HG02610 (cell line): Measurements from ENCODE around the gene GPR22.

Source experiments
- ATAC-seq: cut with Tn5 transposase; IDR thresholded peaks from one replicate; pipeline ENCODE4 v1.9.1; 2021; ENCODE audit warnings: mild to moderate bottlenecking, moderate library complexity; ENCODE audit not compliant: unreplicated experiment

GPR22 gene

GRCh38 chr7:107474104-107474521 lies 4.3 kb downstream of the GPR22 start:
- no peak for ATAC-seq

- ATAC-seq: no peak
Observed at GRCh38 chr7:107479303-107479702, 9.4 kb downstream of the GPR22 start.

DNA sequence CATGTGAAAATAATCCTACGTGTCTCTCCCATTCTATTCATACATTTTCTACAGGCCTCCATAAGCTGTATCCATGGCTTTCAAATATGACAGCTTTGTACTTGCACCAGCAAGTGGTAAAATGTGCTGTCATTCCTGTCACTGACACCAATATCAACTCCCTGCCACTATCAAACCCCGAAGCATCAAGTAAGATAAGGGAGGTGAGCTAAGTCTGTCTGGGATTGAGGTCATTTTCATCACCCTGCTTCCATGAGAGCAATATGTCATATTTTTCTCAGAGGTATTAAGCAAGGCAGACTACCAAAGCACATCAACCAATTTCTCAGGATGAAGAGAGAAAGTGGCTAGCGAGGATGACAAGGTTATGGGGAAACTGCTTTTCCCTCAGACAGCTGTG lies 11.1 kb downstream of the GPR22 start:
- ATAC-seq: no peak

DNA sequence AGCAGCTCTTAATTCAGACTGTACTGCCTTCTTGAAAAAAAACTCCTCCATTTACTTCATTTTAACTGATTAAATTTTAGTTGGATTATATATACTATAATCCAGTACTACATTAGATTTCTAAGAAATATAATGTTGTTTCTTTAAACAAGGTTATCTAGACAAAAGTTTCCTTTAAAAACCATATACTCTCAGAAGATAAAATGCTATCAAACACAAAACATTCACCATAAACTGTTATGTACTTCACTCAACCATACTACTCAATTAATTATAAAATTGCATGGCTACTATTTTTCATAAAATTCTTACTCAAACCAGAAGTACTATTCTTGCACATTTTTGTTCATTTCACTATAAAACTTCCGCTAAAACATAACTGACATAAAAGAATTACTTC lies 12.7 kb downstream of the GPR22 start:
- no peak for ATAC-seq

- ATAC-seq: no peak
Observed at GRCh38 chr7:107486041-107486440, 16.2 kb downstream of the GPR22 start.

GRCh38 chr7:107492875-107493274 lies 23.0 kb downstream of the GPR22 start:
- ATAC-seq: no peak

DNA sequence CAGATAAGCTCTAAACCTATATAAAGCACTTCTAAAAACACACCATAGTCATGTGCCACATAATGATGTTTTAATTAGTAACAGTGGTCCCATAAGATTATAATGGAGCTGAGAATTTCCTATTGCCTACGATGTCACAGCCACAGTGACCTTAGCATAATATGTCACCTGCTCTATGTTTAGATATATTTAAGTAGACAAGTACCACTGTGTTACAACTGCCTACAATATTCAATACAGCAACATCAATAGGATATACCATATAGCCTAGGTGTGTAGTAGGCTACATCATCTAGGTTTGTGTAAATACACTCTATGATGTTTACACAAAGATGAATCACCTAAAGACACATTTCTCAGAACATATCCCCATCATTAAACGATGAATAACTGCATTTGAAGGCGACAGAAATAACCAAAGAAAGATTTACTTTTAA lies 24.5 kb downstream of the GPR22 start:
- ATAC-seq: no peak

- ATAC-seq: no peak
Observed at GRCh38 chr7:107494884-107495283, 25.0 kb downstream of the GPR22 start.

DNA sequence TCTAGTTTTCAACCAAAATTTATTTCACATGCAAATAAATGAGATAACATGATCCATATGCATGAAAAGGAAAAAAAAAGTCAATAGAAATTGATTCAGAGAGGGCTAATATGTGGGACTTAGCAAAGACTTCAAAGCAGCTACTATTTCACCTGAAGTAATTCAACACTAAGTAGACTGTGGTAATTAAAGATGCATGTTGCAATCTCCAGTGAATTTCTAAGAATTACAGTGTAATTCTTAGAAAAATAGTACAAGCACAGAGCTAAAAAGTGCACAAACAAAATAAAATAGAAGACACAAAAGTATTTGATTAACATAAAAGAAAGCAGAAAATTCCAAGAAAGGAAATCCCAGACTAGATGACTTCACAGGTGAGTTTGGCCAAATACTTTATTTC lies 25.7 kb downstream of the GPR22 start:
- ATAC-seq: no peak

DNA sequence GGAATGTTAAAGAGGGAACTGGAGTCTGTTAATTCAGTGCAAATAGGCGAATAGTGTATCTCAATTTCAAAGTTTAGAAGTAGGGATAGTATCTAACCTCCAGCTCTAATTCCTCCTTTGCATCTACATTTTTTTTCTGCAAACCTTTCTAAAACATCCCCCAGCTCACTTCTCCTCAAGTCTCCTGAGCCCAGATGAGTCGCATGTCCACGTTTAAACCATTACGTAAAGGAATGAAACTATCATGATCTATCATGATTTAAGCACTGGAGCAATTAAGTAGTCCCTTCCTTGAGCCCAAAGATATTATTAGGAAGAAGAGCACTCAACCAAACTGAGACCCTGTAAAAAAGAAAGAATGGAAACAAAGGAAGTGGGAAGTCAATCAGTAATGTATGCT lies 29.9 kb downstream of the GPR22 start:
- no peak for ATAC-seq

- ATAC-seq: no peak
Observed at GRCh38 chr7:107501593-107501992, 31.7 kb downstream of the GPR22 start.

- no peak for ATAC-seq
Observed at GRCh38 chr7:107502154-107502553, 32.3 kb downstream of the GPR22 start.

DNA sequence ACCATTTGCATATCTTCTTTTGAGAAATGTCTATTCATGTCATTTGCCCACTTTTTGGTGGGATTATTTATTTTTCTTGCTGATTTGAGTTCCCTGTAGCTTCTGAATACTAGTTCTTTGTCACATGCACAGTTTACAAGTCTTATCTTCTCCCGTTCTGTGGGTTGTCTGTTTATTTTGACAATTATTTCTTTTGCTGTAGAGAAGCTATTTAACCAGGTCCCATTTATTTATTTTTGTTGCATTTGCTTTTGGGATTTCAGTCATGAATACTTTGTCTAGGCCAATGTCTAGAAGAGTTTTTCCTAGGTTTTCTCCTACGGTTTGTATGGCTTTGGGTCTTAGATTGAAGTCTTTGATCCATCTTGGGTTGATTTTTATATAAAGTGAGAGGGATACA lies 32.9 kb downstream of the GPR22 start:
- ATAC-seq: no peak

DNA sequence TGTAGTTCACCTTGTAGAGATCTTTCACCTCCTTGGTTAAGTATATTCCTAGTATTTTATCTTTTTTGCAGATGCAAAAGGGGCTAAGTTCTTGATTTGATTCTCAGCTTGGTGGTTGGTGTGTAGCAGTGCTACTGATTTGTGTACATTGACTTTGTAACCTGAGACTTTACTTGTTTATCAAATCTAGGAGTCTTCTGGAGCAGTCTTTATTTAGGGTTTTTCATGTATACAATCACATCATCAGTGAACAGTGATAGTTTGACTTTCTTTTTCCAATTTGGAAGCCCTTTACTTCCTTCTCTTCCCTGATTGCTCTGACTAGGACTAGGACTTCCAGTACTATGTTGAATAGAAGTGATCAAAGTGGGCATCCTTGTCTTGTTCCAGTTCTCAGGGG lies 33.8 kb downstream of the GPR22 start:
- no peak for ATAC-seq

DNA sequence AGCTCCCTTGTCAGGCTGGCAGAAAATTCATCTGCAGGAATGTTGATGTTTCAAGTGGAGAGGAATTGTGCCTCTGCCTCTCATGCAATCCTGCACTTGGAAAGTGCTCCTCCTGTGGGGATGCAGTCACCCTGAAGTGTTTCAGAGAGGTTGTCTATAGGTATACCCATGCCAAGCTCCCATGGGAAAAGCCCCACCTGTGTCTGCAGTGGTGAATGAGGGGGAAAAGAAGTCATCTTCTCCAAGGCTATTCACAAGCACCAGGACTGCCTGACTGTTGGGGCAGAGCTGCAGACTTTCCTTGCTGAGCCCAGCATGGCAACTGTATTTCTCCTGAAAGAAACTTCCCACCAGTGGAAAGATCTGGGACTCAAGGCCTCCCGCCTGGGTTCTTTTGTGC lies 35.5 kb downstream of the GPR22 start:
- ATAC-seq: no peak

- no peak for ATAC-seq
Observed at GRCh38 chr7:107505997-107506673, 36.3 kb downstream of the GPR22 start.

- ATAC-seq: no peak
Observed at GRCh38 chr7:107506674-107507339, 37.0 kb downstream of the GPR22 start.
